GM18505 (cell line): ENCODE measurements around the gene NAGK.

Source experiments
- ATAC-seq: cut with Tn5 transposase; IDR thresholded peaks from one replicate; pipeline ENCODE4 v1.9.1; 2021; ENCODE audit not compliant: unreplicated experiment
- POLR2A ChIP-seq: IDR thresholded peaks from 4 replicates; pipeline ENCODE4 v1.6.1; 2011; ENCODE audit warnings: borderline replicate concordance; ENCODE audit not compliant: insufficient read depth, insufficient read length; ENCODE audit errors: extremely low read depth

NAGK gene

GRCh38 chr2:71113843-71114242 is 45.4 kb downstream of the NAGK start:
- TF ChIP-seq POLR2A = no peak
- no peak for ATAC-seq

GRCh38 chr2:71117063-71117462 is 48.6 kb downstream of the NAGK start:
- no peak for ATAC-seq
- no peak for TF ChIP-seq POLR2A

GRCh38 chr2:71120195-71120594 is 51.7 kb downstream of the NAGK start:
- TF ChIP-seq POLR2A = no peak
- ATAC-seq = no peak

- TF ChIP-seq POLR2A = no peak
- no peak for ATAC-seq
Measured at GRCh38 chr2:71121479-71121878, 53.0 kb downstream of the NAGK start.

- TF ChIP-seq POLR2A = no peak
- no peak for ATAC-seq
Measured at GRCh38 chr2:71122387-71123298, 54.2 kb downstream of the NAGK start.

GRCh38 chr2:71125506-71126294 is 57.3 kb downstream of the NAGK start:
- no peak for TF ChIP-seq POLR2A
- no peak for ATAC-seq

GRCh38 chr2:71126957-71127356 is 58.5 kb downstream of the NAGK start:
- ATAC-seq = no peak
- TF ChIP-seq POLR2A = no peak
